GM19397 (cell line): Measurements from ENCODE around the gene NAALADL1.

Source experiments
- ATAC-seq: cut with Tn5 transposase; IDR thresholded peaks from one replicate; pipeline ENCODE4 v1.9.1; 2021; ENCODE audit warnings: mild to moderate bottlenecking, moderate library complexity; ENCODE audit not compliant: unreplicated experiment

The NAALADL1 gene, protein sequence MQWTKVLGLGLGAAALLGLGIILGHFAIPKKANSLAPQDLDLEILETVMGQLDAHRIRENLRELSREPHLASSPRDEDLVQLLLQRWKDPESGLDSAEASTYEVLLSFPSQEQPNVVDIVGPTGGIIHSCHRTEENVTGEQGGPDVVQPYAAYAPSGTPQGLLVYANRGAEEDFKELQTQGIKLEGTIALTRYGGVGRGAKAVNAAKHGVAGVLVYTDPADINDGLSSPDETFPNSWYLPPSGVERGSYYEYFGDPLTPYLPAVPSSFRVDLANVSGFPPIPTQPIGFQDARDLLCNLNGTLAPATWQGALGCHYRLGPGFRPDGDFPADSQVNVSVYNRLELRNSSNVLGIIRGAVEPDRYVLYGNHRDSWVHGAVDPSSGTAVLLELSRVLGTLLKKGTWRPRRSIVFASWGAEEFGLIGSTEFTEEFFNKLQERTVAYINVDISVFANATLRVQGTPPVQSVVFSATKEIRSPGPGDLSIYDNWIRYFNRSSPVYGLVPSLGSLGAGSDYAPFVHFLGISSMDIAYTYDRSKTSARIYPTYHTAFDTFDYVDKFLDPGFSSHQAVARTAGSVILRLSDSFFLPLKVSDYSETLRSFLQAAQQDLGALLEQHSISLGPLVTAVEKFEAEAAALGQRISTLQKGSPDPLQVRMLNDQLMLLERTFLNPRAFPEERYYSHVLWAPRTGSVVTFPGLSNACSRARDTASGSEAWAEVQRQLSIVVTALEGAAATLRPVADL

DNA sequence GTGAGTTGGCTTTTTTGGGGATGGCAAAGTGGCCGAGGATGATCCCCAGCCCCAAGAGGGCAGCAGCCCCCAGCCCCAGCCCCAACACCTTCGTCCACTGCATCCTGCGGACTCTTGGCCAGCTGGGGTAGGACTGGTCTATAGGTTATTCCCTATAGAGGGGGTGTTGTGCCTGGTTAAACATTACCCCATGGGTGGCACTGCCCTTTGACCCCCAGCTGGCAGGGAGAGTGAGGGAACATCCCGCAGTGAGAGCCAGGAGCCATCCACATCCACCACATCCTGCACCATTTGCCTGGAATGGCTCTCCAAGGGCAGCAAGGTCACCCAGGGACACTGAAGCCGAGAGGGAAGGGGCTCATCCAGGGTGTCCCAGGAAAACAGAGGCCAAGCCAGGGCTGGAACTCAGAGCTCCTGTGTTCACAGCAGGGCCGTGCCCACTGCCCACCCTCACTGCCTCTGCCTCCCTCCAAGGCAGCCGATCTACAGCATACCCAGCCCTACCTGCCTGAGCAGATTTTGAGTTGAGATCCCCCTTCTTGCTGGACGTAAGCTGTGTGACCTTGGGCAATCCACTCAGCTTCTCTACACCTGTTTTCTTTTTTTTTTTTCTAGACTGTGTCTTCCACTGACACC is at the start of gene NAALADL1:
NAALADL1 (minus strand) TSS at position 135 of the 636 bp plus-strand sequence; CDS start at position 103, 32 bp downstream.
- no peak for ATAC-seq

DNA sequence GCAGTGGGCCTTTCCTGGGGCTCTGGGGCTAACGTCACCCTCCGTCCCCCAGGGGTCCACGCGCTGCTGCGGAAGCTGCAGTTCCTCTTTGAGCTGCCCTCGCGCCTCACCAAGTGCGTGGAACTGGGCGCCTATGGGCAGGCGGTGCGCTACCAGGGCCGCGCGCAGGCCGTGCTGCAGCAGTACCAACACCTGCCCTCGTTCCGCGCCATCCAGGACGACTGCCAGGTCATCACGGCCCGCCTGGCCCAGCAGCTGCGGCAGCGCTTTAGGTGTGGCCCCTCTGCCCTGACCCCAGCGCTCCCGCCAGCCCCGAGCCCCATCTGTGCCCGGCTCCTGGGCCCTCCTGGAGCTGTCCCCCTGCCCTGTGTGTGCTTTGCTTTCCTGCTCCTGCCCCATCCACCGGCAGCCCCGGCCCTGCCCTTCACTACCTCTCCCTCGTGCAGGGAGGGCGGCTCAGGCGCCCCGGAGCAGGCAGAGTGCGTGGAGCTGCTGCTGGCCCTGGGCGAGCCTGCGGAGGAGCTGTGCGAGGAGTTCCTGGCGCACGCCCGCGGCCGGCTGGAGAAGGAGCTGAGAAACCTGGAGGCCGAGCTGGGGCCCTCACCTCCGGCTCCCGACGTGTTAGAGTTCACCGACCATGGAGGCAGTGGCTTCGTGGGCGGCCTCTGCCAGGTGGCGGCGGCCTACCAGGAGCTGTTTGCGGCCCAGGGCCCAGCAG is 49.6 kb upstream of the NAALADL1 start:
- no peak for ATAC-seq

DNA sequence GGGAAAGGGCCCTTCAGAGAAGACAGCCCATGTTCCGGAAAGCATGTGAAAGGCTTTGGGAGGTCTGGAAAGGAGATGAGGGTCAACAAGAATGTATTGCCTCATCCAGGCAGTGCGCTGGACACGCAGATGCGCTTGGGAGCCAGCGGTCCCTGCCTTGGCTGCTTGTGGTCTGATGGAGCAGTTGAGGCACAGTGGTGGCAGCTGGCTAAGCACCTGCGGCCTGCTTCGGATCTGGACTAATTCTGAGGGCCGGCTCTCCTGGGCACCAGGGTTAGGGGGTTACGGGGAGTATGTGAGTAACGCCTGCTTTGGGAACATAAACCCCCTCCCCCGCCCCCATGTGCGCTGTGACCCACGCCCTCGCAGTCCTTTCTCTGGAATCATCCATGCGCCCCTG is 48.7 kb upstream of the NAALADL1 start:
- no peak for ATAC-seq

DNA sequence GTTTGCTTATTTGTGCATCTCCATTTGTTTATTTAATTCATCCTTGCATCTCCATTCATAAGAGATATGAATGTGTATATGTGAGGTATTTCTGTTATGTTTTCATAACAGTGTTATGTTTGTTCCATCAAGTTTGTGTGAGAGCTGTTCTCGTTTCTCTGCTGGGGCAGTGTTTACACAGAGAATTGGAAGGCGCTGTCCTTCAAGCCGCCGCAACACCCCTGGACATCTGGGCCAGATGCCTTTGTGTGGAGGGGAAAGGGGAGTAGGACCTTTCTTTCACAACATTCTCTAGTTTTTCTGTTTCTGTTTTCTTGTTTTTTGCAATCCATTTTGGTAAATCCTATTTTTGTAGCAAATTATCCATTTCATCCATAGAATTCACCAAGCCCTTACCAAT is 46.3 kb upstream of the NAALADL1 start:
- ATAC-seq = no peak

DNA sequence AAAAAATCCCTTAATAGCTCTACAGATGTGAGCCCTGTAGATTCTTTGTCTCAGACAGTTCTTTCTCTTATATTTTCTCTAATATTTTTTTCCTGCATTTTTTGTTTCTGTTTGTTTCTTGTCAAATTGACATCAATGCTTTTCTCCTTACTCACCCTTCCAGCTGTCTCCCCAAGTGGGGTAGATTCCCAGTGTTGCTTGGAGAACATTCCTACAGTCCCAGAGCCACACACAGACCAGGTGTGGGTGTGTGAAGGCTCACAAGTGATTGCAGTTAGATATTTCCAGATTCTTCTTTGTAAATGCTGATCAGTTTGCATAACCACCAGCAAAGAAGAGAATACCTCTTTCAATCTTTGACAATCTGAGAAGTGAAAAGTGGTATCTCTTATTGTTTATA is 45.1 kb upstream of the NAALADL1 start:
- ATAC-seq = no peak

DNA sequence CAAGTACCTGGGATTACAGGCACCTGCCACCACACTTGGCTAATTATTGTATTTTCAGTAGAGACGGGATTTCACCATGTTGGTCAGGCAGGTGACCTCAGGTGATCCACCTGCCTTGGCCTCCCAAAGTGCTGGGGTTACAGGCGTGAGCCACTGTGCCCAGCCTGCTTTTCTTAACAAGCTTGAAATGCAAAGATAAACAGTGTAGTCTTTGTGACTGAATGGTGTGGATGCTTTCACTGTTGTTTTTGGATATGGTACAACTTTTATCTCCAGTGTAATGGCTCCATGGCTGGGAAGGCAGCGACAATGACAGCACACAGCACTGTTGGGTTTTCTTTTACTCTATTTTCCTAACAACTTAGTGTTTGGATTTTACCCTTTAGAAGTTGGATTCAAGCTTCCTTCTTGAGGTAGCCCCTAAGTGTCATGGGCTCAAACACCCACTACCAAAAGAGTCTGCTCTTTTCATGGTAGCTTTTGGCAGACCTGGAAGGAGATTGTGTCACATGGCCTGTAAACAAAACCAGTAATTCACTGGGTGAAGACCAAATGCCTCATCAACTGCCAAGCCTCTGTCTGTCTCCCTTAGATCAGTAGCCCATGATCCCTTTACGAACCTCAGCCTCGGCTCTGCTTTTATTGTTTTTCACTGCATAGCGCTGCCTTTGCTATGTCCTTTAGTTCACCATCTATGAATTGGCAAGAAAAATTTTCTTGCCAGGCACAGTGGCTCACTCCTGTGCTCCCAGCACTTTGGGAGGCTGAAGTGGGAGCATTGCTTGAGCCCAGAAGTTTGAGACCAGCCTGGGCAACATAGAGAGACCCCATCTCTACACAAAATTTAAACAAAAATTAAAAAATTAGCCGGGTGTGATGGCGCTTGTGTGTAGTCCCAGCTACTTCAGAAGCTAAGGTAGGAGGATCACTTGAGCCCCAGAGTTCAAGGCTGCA is 44.1 kb upstream of the NAALADL1 start:
- no peak for ATAC-seq

DNA sequence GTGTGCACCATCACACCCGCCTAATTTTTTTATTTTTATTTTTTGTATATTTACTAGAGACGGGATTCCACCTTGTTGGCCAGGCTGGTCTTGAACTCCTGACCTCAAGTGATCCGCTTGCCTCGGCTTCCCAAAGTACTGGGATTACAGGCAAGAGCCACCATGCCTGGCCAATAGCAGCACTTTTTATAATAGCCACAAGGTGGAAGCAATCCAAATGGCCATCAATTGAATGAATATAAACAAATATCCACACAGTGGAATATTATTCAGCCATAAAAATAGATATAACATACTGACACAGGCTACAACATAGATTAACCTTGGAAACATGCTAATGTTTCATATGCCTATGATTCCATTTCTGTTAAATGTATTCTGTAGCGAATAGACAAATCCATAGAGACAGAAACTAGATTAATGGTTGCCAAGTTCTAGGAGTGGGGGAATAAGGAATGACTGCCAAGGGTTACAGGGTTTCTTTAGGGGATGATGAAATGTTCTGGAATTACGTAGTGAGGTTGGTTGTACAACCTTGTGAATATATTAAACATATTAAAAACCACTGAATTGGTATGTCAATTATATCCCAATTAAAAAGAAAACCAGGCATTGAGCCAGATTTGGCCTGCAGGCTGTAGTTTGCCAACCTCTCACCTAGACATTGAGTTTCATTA is 42.5 kb upstream of the NAALADL1 start:
- no peak for ATAC-seq

DNA sequence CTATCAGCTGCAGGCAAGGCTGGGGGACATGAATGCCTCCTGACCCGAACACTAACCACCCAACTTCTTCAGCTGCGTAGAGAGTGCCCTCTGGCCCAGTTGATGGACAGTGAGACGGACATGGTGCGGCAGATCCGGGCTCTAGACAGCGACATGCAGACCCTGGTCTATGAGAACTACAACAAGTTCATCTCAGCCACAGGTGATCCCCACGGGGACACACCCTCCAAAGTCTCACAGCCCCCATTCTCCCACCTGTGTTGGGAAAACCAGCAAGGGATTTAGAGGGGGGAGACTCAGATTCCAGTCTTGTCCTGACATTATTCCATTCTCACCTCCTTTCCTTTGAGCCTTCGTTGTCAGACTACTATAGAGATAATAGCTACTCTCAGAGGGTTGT is 38.6 kb upstream of the NAALADL1 start:
- ATAC-seq = no peak

DNA sequence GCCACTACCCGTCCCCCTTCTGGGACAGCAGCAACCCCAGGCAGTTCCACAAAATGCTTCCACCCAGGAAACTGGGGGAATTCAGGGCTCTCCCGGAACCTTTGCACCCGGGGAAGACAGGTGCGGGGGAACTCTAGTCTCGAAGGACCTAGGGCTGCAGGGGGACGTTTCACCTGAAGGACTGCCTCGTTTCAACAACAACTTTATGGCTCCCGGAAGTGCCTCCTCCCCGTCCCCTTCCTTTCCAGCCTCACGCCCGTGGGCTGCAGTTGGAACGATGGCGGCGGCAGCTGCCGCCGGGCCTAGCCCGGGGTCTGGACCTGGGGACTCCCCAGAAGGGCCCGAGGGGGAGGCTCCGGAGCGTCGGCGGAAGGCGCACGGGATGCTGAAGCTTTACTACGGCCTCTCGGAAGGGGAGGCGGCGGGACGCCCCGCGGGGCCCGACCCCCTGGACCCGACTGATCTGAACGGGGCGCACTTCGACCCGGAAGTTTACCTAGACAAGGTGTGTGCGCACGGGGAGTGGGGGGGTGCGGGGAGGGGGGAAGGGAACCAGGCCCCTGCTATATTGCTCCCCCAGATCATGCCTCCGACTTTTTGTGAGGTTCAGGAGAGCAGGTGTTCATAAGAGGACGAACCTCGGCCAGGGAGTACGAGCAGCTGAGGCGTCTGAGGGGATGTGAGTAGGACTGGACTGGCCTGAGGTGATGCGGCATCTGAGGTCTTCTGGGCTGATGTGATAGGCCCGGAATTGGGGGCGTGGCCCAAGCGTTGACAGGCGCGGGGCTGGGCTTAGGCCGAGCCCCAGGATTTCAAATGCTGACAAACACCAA is 37.8 kb upstream of the NAALADL1 start, which contains the start of gene VPS51:
VPS51 (plus strand) TSS at position 241 of the 833 bp plus-strand sequence; CDS start at position 278, 37 bp downstream.
- ATAC-seq = peak; percentile 76

DNA sequence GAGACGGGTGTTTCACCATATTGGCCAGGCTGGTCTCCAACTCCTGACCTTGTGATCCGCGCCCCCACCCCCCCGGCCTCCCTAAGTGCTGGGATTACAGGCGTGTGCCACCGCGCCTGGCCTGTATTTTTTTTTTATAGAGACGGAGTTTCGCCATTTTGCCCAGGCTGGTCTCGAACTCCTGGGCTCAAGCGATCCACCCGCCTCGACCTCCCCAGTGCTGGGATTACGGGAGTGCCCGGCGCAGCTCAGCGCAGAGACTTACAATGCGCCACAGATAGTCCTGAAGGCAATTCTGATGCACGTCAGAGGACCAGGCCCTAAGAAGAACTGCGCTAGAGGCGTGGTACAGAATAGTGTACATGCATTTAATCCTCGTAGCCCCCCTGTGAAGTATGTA is 37.1 kb upstream of the NAALADL1 start:
- no peak for ATAC-seq

DNA sequence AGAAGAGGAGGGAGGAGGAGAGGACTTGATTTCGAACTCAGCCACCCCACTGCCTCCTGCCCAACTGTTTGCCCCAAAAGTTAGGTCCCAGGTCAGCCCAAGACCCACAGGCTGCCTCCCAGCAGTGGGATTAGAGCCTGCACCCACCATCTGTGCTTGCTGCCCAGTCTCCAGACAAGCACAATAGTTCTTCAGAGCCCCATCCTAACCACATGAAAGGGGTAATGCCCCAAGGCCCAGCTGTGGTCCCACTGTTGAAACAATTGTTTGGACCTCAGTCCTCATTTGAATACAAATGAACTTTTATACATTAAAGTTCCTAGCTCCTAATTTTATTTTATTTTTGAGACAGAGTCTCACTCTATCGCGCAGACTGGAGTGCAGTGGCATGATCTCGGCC is 32.3 kb upstream of the NAALADL1 start:
- no peak for ATAC-seq

DNA sequence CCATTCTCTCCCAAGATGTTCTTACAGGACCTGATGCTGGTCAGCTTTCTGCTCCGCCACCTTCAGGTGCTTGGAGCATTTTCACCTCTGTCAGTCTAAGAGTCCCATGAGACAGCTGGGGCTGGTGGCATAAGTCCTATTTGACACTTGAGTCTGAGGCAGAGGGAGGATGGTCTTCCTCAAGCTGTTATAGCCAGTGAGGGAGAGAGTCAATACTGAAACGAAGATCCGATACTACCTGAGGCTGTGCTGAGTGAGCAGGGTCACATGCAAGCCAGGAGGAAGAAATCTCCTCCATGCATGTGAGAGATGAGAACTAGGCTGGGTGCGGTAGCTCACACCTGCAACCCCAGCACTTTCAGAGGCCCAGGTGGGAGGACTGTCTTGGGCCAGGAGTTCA is 31.3 kb upstream of the NAALADL1 start:
- no peak for ATAC-seq

DNA sequence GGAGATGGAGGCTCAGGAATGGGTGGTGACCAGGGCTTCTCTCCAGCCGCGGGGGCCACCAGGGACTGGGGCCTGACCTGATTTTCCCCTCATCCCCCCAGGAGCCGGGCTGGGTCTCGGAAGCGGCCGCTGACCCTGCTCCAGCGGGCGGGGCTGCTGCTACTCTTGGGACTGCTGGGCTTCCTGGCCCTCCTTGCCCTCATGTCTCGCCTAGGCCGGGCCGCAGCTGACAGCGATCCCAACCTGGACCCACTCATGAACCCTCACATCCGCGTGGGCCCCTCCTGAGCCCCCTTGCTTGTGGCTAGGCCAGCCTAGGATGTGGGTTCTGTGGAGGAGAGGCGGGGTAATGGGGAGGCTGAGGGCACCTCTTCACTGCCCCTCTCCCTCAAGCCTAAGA is 29.5 kb upstream of the NAALADL1 start:
- no peak for ATAC-seq

DNA sequence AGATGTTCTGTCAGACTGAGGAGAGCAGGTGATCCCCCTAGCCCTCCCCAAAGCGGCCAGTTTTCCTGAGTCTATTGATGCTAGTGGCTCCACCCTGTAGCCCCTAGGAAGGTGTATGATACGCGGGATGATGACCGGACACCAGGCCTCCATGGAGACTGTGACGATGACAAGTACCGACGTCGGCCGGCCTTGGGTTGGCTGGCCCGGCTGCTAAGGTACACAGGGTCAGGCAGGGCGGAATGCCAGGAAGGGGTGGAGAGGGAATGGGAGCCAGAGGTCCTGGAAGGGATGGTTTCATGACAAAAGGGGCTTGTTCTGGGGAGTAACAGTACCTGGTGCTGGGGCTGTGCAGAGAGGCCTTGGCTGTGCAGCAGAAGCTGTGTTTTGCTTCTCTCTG is 28.9 kb upstream of the NAALADL1 start:
- ATAC-seq = no peak

DNA sequence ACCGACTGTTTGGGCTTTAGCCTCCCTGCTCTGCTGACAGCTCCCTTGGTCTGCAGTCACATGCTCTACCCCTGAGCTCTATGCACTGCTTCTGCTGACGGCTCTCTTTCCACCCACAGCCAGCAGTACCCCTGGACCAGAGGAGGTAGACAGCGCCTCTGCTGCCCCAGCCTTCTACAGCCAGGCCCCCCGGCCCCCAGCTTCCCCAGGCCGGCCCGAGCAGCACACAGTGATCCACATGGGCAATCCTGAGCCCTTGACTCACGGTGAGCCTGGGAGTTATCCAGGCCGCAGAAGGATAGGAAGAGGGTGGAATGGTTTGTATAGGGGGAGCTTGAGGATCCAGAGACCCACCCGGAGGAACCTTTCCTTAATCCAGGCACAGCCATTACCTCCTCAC is 28.5 kb upstream of the NAALADL1 start:
- ATAC-seq = no peak

DNA sequence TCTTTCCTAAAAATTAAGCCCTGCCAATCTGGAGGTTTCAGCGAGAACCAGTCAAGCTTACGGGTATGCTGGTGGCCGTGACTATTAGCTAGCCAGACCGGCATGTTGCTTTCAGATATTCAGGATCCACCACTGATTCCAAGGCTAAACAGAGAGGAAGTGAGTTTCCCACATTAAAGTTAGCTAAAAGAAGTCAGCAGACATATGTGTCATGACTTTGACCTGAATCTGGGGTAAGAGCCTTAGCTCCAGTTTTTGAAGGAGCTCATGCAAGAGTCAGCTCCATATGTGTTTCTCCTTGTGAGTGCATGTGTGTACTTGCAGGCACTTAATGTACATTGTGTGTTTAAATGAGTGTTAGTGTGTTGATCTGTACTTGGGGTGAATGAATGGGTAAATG is 27.1 kb upstream of the NAALADL1 start:
- no peak for ATAC-seq

DNA sequence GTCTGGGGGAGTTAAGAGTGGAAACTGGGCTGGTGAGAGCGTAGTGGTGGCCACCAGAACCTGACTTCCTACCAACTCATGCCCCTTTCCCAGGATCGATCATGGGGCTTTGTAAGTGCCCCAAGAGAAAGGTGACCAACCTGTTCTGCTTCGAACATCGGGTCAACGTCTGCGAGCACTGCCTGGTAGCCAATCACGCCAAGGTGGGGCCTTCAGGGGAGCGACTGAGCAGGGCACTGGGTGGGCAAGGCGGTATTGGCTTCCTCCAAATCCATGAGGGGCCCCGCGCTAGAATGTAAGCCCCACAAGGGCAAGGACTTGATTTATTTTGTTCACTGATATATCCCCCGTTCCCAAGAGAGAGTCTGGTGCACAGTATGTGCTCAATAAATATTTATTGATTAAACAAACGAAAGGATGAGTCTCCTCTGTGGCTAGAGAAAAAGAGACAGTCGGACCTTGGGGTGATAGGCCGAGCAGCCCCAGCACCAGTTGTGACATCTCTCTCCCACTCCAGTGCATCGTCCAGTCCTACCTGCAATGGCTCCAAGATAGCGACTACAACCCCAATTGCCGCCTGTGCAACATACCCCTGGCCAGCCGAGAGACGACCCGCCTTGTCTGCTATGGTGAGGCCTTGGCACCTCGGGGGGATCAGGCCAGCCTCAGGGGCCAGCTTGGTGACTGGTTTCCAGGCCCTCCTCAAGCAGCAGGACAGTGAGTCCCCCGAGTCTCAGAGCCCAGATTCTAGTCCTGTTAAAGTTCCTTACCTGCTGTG is 26.4 kb upstream of the NAALADL1 start:
- ATAC-seq = no peak
